CD4-positive, alpha-beta T cell treated with Interleukin-4 for 4 hours (primary cell): ENCODE measurements around the gene CCL27.
"Not testable (repeated sequence)": the region's sequence is repeated elsewhere in the genome, so short reads cannot be mapped to it uniquely, and the experiment has no call there.

Experiments used
- DNase-seq: peaks from one replicate; pipeline ENCODE4 v3.0.0-alpha.2; 2020

CCL27 gene

DNA sequence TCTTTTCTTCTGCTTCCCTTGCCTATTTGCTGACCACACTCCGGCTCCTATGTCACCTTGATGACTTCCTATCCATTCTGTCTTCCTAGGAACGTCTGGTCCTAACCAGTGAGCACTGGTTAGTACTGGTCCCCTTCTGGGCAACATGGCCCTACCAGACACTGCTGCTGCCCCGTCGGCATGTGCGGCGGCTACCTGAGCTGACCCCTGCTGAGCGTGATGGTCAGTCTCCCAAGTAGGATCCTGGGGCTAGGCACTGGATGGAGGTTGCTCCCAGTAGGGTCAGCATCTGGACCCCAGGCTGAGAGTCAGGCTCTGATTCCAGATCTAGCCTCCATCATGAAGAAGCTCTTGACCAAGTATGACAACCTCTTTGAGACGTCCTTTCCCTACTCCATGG is 13.8 kb downstream of the CCL27 start:
- DNase-seq = no peak

DNA sequence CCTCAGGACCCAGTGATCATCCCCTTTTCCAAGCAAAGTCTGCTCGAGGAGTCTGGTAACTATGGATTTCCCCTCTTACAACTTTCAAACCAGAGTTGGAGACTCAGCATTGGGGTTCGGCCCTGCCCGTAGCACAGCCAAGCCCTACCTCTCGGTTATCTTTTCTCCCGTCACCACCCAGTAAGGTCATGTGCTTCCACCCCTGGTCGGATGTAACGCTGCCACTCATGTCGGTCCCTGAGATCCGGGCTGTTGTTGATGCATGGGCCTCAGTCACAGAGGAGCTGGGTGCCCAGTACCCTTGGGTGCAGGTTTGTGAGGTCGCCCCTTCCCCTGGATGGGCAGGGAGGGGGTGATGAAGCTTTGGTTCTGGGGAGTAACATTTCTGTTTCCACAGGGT is 14.8 kb downstream of the CCL27 start:
- peak; percentile 19 for DNase-seq

DNA sequence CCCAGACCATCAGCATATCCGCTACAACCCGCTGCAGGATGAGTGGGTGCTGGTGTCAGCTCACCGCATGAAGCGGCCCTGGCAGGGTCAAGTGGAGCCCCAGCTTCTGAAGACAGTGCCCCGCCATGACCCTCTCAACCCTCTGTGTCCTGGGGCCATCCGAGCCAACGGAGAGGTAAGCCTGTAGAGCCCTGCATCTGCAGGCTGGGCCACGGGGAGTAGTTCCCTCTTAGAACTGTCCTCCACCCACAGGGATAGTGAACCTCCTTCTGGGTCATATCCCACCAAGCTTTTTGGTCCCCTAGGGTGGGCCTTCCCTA is 15.4 kb downstream of the CCL27 start:
- DNase-seq = no peak

DNA sequence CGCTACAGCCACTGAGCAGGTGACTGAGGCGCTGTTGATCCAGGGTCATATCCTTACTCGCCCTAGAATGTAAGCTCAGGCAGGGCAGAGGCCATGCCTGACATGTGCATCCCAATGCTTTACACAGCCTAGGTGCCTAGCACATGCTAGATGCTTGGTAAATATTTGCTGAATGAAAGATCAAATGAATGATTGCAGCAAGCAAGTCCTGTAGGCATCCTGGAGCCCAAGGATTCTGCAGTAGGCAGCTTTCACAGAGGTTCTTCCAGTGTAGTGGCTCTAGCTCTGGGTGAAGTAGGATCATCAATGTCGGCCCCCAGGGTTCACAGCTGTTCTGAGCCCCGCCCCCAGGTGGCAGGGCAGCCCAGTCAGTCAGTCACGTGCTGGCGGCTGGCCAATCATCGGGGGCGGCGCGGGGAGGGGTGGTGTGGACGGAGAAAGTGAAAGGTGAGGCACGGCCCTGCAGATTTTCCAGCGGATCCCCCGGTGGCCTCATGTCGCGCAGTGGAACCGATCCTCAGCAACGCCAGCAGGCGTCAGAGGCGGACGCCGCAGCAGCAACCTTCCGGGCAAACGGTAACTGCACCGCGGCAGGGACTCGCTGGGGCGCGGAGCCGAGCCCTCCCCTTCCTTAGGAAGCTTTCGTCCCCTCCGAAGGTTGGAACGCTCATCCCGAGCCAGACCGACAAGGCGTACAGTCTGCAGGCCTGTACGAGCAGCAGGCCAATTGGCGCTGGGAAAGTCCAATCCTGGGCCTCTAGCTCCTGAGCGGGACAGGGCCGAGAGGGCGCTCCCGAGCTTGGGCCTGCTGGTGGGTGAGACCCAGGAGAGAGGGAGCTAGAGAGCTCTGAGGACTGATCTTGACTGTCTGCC is 16.0 kb downstream of the CCL27 start, which contains the start of gene GALT:
TSS of gene GALT (plus strand) at position 465 of the 873 bp plus-strand sequence. CDS start at position 495, 30 bp downstream.
- peak; percentile 96 for DNase-seq

GRCh38 chr9:34644766-34645314 is 17.6 kb downstream of the CCL27 start:
- DNase-seq = no peak

GRCh38 chr9:34642679-34643078 is 19.8 kb downstream of the CCL27 start:
- DNase-seq = no peak

- not testable (repeated sequence) for DNase-seq
Measured at GRCh38 chr9:34639322-34639721, 23.1 kb downstream of the CCL27 start.

DNA sequence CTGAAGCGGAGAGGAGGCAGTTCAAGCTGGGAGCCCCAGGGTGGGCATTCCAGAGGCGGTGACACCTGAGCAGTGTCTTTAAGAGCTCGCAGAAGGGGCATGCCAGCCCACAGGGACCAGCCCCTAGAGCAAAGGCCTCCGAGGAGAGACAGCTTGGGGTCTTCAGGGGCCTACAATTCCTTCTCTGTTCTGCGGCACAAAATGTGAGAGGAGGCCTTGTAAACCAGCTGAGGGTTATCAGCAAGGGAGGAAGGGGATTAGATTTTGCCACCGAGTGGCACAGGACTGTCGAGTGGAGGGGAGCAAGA is 24.4 kb downstream of the CCL27 start:
- no peak for DNase-seq

DNA sequence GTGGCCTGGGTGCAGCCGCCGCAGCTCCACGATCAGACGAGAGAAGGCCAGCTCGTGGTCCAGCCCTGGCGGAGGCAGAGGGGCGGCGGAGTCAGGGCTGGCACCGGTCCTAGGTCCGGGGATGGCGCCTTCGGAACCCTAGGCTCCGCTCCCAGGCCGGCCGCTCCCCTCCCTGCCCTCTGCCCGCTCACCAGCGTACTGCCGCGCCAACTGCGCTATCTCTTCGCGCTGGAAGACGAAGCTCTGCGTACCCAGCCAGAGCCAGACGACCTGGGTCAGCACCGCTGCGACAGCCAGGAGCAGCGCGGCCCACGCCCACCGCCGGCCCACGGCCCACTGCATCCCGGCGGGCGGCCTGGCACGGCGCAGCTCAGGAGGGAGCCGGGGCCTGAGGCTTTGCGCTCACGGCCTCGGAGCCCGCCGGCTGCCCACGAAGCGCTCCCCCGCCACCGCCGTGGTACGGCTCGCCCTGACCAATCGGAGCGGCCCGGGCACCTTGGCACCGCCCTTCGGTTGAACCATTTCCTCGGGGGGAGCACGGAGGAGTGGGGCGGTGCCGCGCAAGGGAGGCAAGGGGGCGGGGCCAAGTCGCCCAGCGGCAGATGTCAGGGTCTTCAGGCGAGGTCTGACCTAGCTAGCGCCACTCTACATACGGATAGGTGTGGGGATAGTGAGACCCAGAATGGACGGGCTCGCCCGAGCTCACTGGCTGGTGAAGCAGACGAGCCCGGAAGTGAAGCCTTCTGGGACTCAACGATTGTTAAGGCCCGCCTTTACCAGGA is 24.9 kb downstream of the CCL27 start, which contains the start of gene SIGMAR1:
TSS of gene SIGMAR1 (minus strand) at position 432 of the 782 bp plus-strand sequence. CDS start at position 342, 90 bp downstream.
- DNase-seq = peak; percentile 94

- DNase-seq = no peak
Measured at GRCh38 chr9:34636791-34637355, 25.6 kb downstream of the CCL27 start.

- DNase-seq = no peak
Measured at GRCh38 chr9:34635556-34635955, 26.9 kb downstream of the CCL27 start.

DNA sequence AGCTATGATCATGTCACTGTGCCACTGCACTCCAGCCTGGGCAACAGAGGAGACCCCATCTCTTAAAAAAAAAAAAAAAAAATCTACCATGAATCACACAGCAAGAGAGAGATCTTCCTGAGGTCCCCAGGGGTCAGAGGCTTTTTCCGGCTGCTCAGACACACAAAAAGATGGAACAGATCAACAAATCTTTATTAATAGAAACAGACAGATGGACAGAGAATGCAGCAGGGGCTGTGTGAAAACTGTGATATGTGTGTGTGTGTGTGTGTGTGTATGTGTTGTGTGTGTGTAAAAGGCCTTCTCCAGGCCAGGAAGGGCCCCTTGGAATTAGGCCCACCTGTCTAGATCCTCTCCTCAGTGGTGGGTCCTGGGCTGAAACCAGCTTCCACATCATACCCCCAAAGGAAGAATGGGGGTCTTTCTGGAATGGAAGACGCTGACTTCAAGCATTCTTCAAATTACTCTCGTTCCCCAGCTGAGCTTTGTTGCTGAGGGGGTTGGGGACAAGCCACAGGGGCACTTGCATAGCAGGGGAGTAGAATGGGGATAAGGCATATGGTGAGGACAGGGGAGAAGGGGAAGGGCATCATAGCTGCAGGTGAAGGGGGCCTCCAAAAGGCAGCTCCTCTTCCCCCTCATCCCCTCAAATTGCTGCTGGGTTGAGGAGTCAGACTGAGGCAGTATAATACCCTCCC is 27.8 kb downstream of the CCL27 start:
- no peak for DNase-seq

DNA sequence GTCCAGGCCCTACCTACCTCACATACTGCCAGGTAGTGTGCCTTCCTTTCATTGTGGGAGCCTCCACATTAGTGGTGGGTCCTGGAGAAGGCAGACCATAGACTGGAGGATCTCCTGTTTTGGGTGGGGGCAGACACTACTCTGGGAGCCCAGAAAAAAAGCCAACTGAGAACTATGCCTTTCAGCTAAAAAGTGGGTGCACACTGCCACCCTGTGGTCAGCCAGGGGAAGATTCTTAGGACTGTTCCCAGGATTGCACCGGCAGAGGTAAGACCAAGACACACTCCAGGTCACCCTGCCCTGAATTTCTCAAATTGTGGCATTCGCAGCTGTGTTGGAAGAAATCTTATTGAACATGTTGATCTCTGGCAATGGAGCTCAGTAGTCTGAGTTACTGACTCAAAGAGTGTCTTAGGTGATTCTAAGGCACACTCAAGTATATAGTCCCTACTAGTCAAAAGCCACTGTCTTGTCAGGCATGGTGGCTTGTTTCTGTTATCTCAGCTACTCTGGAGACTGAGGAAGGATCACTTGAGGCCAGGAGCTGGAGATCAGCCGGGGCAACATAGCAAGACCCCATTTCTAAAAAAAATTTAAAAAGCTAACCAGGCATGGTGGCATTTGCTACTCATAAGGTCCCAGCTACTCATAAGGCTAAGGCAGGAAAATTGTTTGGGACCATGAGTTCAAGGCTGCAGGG is 28.5 kb downstream of the CCL27 start:
- peak; percentile 77 for DNase-seq

DNA sequence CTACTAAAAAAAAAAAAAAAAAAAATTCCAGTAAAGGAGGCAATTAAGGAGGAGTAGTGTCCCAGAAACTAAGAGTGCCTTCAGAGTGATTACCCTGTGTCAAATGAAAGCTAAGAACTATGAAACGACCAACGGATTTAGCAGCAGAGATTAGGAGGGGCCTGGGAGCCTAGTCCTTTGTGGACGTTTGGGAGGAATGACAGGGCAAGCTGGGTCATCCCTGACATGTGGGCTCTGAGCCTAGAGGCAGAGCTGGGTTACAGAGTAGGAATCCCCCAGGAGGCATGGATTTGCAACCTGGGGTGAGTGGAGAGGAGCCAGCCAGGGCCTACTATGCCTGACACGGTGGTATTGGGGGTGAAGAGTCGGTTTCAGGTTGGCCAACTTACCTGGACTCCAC is 29.3 kb downstream of the CCL27 start:
- DNase-seq = no peak

DNA sequence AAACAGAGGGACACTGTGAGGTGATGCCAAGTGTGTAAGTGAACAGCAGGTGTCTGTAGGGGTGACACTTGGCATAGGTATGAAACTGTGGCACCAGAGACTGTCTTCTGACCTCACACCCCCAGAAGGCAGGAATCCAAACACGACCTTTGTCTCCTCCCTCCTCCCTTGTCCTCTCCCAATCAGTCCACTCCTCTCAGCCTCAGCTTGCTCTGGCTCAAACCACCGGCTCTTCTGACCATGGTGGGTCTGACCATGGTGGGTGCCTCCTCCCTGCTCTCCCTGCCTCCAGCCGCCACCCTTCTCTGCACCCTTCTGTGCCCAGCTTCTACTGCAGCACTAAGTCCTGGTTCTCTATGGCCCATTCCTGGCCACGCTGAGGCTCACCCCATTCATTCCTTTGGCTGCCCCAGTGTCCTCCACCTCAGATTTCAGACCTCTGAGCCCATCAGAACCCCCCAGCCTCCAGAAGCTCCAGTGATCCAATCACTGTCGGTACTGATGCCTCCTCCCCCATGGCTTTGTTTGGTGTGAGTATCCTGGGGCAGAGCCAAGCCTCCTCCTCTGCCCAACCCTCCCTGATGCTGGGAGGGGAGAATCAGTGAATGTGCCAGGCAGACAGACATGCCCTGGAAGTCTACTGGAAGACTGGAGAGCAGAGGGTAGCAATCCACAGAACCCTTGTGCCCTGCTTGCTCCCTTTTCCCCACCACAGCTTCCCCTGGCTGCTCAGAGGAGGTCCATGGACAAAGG is 31.9 kb downstream of the CCL27 start:
- no peak for DNase-seq

- no peak for DNase-seq
Measured at GRCh38 chr9:34629491-34629808, 33.0 kb downstream of the CCL27 start.

- DNase-seq = peak; percentile 14
Measured at GRCh38 chr9:34628656-34629490, 33.6 kb downstream of the CCL27 start, which contains the start of gene ARID3C. Gene ARID3C, minus strand, starts transcription at chr9:34629066. Its CDS starts 1,052 bp downstream, at chr9:34628014.

DNA sequence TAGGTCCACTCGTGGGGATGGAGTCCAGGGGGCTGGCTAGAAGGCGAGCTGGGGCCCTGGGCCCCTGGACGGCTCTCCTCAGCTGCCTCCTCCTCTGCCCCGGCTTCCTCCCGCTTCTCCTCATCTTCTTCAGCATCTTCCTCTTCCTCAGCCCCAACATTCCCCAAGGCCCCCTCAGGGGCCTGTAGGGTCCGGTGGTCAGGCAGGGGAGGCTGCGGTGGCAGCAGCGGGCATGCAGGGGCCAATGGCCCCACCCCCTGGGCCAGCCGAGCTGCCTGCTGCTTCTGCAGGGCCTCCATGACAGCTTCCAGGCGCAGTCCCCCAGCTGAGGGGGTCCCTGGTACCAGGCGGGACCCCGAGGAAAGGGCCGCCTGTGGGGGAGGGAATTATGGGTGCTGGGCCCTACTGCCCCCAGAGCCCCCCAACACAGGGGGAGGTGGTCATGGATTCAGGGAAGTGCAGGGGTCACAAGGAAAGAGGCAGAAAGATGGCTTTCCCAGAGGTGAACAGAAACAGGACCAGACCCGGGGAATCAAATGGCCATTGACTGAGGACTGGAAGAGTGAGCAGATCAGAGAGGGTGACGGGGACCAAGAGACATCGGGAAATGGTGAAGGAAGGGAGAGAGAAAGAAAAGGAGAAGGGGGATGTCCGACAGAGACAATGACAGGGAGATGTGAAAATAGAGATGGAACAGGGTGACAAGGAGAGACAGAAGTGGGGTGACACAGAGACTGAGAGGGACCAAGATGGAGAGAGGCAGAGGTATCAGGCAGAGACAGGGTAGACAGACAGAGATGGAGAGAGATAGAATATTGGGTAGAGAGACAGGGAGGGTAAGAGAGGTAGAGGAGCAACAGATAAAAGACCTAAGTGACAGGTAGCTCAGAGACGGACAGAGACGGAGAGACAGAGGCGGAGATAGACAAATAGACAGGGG is 34.5 kb downstream of the CCL27 start:
- DNase-seq = no peak

GRCh38 chr9:34625186-34625486 is 37.3 kb downstream of the CCL27 start:
- no peak for DNase-seq
